ENCODE data around the gene PLXNB2.

- TF ChIP-seq CTCF (IDR thresholded peaks at IDR 0.05; ENCODE audit: poor library complexity, severe bottlenecking) = no peak
- no peak for TF ChIP-seq POLR2AphosphoS5 (IDR thresholded peaks at IDR 0.05)
- no peak for TF ChIP-seq EZH2 (IDR thresholded peaks at IDR 0.05; ENCODE audit: borderline replicate concordance, insufficient read depth, low read length, poor library complexity, severe bottlenecking)
- no peak for TF ChIP-seq EP300 (conservative IDR thresholded peaks at IDR 0.05; ENCODE audit: poor library complexity, severe bottlenecking)
- no peak for TF ChIP-seq TAF1 (IDR thresholded peaks at IDR 0.05; ENCODE audit: low read depth)
- TF ChIP-seq MXI1 (conservative IDR thresholded peaks at IDR 0.05; ENCODE audit: poor library complexity, severe bottlenecking) = no peak
- no peak for TF ChIP-seq RAD21 (conservative IDR thresholded peaks at IDR 0.05)
These were observed 21.7 kb downstream of the PLXNB2 start for GRCh38 chr22:50285568-50286229.

All from neural cell (in vitro differentiated cells).